ENCODE results near the gene FAM185A. TPM values are rescaled to one million over a fixed set of nuclear protein-coding genes. Genes with fewer than 3 reads are reported as not detected.
"Not testable (repeated sequence)": the region's sequence is repeated elsewhere in the genome, so short reads cannot be mapped to it uniquely, and the experiment has no call there.

Gene FAM185A
- polyA plus RNA-seq, 1 donor: 14.0 TPM

DNA sequence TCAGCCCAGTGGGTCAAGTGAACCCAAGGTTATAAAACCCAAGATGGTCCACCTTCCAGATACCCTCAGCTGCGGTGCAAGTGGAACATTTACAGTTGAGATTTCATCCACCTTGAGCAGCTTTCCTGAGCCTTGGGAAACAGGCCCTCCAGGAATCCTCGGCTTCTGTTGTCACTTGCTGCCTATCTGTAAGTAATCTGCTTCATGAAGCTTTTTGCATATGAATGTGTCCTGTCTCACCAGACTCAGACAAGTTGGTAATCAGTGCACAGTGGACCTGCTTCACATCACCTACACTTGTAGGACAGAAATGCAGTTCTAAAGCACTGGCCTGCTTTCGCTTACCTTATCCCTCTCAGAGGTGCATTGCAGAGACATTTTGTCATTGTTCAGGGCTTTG is 80.3 kb downstream of the FAM185A start:
- DNase-seq: no peak

DNA sequence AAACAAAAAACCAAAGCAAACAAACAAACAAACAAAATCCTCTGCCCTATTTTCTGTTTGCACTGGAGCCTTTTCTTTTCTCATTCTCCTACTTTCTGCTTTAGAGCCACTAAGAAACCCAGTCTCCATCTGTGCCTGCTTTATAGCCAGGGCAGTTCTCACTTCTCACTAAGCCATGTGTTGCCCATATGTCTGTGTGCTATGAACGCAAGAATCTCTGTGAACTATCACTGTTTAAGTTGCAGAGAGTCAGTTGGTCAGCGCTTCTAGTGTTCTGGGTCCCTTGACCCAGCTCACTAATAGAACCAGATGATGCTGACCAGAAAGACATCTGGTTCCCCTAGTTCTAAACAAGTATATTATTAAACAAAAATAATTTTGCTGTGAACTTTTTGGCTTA is 81.4 kb downstream of the FAM185A start:
- no peak for DNase-seq

DNA sequence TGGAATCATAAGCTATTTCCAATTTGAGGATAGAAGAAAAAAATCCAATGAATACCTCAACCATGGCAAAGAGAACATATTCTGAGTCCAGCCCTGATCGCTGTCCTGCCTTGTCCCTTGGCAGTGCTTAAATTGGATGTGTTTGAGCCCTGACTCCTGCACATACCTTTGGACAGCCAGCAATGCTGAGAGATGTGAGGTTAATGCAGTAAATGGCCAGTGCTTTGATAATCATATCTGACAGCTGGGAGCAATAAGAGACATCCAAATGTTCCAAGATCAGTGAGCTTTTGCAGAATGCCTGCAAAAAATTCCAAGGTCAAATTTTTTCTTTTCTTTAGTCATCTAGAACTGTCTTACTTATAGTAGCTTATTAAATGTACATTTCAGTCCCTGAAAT is 83.9 kb downstream of the FAM185A start:
- no peak for DNase-seq

DNA sequence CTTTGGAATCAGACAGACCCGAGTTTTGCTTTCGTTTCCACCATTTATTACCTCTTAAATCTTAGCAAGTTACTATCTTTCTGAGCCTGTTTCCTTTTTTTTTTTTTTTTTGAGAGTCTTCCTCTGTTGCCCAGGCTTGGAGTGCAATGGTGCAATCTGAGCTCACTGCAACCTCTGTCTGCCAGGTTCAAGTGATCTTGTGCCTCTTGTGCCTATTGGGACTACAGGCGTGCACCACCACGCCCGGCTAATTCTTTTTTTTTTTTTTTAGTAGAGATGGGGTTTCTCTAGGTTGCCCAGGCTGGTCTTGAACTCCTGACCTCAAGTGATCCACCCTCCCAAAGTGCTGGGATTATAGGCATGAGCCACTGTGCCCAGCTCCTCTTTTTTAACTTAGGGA is 84.5 kb downstream of the FAM185A start:
- DNase-seq: no peak

DNA sequence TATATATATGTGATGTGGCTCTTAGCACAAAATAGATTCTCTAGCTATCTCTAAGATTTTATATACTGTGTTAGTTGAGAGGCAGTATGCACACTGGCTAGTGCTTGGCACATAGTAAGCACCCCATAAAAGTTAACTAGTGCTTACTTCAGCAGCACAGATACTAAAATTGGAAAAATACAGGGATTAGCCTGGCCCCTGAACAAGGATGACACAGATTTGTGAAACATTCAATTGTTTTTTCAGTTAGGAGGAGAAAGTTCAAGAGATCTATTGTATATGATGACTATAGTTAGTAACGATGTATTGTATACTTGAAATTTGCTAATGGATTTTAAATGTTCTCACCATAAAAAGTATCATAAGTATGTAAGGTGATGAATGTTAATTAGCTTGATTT is 85.7 kb downstream of the FAM185A start:
- no peak for DNase-seq

DNA sequence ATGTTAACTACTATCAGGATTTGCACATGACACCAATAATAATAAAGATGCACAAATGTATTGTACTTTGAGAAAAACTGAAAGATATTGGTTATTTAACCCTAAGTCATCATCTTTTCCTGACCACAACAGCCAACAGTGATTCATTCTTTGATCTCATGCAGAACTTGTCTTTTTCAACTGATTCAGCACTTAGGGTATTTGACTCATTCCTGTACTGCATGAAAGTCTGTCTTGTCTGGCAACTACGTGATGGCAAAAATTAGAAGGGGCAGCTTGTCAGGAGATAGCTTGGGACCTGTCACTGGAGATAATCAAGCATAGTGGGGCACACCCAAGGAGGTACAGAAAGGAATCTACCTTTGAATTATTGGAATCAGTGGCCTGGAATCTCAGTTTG is 86.2 kb downstream of the FAM185A start:
- no peak for DNase-seq

DNA sequence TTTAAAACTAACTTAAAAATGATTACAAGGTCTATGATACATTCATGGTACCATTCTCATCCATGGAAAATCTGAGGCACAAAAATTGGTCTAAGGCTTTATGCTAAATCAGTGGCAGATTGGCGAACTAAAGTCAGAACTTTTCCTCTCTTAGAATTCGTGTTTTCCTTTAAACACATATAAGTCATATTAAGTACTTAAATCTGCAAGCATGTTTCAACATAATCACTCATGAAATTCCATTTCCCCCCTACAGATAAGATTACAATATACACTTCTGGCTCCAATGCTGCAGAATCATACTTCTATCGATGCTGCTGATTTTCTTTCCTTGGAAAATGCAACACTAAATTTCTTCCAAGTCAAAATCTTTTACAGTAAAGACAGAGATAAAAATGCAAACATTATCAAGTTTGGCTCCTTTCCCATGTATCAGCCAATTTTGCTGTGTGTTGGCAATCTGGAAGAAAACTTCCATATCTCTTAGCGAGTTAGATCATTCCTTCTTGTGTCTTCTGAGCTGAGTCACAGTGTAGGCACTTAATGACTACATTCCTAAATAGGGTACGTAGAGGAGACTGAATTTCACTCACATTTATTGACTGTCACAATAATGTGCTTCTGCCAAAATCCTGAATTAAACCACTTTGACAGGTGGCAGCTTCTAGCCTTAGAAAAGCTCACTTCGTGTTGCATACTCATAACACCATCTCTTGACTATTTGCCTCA is 87.6 kb downstream of the FAM185A start:
- no peak for DNase-seq

DNA sequence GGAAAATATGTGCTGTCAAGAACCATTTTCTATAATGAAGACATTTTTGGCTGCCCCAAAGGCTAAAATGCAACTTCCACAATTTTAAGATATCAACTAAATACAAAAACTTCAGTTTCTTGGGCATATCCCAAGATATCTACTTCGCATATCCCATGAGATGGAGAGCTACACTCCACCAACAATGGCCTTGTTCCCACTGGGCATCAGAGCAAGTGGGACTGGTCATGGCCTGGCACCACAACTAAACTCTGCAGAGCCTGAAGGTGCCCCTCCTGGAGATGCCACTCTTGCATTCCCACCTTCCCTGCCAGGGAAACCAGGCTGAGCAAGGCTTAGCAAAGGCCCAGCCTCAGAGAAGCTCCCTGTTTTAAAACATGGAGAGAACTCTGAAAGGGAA is 88.2 kb downstream of the FAM185A start:
- DNase-seq: no peak

DNA sequence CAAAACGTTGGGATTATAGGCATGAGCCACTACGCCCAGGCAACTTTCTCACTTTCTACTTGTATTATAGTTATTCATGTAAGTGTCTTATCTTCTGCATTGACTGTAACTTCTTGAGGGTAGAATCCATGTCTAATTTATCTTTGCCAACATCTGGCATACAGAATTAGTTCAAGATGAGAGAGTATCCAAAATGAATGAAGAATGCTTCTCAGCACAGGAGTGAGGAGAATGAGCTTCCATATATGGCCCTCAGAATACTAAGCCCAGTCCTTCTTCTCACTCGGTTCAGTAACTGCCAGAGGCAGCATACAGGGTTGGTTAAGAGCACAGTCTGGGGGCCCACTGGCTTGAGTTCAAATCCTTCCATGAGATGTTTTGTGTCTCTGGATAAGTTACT is 89.0 kb downstream of the FAM185A start:
- DNase-seq: no peak

DNA sequence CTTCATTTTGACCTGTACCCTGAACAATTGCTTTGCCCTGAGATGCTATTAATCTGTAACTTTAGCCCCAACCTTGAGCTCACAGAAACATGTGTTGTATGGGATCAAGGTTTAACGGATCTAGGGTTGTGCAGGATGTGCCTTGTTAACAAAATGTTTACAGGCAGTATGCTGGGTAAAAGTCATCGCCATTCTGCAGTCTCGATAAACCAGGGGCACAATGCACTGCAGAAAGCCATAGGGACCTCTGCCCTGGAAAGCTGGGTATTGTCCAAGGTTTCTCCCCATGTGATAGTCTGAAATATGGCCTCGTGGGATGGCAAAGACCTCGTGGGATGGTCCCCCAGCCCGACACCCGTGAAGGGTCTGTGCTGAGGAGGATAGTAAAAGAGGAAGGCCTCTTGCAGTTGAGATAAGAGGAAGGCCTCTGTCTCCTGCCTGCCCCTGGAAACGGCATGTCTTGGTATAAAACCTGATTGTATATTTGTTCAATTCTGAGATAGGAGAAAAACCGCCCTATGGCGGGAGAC is 89.8 kb downstream of the FAM185A start:
- not testable (repeated sequence) for DNase-seq

DNA sequence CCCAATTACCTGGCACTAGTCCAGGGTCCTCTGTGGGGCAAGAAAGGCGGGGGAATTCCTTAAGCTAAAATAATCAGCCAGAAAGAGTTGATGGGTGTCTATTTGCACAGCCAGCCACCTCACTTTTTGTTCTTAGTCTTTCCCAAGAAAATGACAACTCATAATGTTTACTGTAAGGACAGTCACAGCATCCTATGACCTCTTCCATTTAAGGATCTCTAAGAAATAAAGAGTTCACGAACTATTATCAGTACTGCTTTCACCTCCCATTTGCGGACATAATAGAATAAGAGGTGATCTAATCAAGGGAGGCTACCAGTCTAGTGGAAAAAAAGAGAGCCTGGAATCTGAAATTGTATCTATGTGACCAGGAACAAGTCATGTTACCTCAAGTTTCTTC is 91.6 kb downstream of the FAM185A start:
- DNase-seq: no peak

DNA sequence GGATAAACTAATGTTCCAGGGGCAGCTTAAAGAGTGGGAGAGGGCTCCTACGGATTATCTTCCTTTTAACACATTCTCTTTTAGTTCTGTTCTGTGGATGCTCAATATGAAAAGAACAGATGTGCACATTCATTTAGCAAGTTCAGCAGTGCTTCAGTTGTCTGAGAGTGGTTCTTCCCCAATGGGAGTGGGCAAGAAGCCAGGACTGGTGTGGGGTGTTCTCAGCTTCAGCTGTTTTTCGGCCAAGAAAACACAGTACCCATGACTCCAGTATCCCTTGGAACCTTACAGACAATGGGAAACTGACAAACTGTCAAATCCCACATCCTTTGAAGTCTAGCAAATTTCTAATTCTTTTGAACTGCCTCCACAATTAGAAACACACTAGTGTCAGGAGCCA is 92.5 kb downstream of the FAM185A start:
- no peak for DNase-seq

DNA sequence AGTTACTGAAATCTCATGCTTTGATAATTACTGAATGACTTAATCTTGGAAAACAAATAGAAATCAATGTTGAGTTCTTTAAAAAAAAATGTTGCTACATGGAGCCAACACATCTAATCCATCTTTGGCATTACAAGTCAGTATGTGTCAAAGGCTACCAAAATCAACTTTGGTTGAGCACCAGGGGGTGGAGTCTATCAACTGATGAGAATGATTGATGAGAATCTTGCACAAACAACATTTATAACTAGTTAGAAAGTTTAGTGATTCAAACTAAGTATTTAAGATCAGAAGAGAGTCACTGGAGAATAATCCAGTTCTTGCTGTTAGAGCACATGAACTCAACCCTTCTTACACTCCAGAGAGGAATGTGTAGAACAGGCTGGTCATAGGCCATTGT is 93.5 kb downstream of the FAM185A start:
- no peak for DNase-seq

DNA sequence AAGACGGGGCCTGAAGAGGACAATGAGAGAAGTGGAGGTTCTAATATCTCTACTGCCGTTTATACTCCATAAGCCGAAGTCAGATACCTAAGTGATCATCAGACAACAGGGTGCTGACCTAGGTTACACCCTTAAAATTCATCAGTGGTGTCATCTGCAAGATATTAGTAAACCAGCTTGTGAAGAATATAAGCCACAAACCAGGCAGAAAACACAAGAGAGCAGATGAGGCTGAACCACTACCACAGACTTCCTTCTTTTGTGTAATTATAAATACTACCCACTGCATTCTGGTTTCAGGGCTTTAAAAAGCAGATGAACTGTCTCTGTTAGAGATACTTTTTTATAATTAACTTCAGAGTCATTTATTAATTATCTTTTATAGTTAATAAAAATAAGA is 95.1 kb downstream of the FAM185A start:
- DNase-seq: no peak

DNA sequence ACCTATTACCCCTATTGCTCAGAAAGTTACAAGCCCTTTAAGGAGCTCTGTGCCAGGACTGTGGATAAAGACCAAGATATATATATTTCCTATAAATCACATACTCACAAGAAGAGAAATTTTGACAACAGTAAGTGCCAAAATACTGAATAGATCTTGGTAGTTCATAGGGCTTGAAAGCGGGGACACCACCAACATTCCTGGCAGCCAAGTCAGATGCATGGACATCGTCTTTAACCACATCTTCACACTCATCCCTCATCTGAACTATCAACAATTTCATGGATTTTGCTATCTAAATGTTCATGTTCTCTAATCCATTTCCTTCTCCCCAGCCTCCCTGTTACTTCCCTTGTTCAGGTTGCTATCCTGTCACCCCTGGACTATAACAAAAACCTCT is 96.5 kb downstream of the FAM185A start:
- DNase-seq: no peak

DNA sequence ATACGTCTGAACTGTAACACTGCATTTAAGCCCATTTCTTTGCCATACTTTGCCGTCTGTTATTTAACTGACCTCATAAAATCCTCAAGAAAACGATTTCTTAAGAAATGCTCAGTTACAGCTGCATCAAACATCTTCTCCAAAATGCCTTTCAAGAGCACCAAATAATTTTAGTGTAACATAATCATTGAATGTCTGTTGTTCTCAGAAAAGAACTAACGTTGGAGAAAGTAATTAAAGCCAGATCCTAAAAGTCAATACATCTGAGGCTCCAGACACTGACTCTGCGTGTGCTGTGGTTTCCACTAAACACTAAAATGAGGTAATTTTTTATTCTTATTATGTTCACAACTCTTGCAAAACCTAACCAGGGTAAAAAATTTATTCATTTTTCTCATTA is 100.3 kb downstream of the FAM185A start:
- no peak for DNase-seq

DNA sequence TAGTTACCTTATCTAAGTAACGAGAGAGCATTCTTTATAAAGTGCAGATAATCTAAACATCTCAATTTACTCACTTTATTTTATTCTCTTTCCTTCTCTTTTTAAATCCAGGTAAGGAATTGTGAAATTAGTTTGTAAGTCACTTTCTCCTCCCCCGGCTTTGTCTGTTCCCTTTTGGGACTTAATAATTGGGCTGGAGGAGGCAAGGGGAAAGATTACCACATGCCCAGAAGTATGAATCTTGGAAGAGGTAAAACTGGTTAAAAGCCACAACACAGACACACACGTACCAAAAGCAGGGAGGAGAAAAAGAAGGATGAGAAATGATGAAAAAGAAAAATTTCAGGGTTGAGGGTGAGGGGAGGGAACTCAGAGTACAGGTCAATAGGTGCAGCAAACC is 100.7 kb downstream of the FAM185A start:
- no peak for DNase-seq

DNA sequence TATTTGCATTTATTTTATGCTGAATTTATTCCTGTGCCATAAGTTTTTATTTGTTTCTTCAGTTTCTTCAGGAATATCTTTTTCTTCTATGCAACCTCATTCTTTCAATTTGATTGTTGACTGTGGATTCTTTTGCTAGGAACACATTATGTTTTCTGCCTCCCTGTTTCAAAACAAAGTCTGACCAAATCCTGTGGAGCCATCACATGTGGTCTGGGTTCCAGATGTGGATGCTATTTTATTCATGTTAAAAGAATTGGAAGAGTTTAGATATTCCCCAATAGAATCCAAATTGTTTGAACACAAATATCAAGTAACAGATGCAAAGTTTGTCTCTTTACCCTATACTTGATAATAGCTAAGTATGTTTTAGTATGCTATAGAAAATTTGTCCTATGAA is 107.2 kb downstream of the FAM185A start:
- DNase-seq: no peak

Other genes with a start within 250 kb of the FAM185A start
- gene RASA4B, start 231.2 kb upstream of the FAM185A start, polyA plus RNA-seq (ENCODE audit: insufficient read length): 8.6 TPM
- 18.5 TPM for gene UPK3BL2, start 205.3 kb upstream of the FAM185A start, polyA plus RNA-seq (ENCODE audit: insufficient read length)
- gene SPDYE2, start 197.8 kb upstream of the FAM185A start, polyA plus RNA-seq (ENCODE audit: insufficient read length): 14.8 TPM
- gene POLR2J3, start 176.4 kb upstream of the FAM185A start, polyA plus RNA-seq (ENCODE audit: insufficient read length): 91.1 TPM
- 38.8 TPM for gene RASA4, start 132.2 kb upstream of the FAM185A start, polyA plus RNA-seq (ENCODE audit: insufficient read length)
- 23.5 TPM for gene UPK3BL1, start 106.2 kb upstream of the FAM185A start, polyA plus RNA-seq (ENCODE audit: insufficient read length)
- gene SPDYE2B, start 98.7 kb upstream of the FAM185A start, polyA plus RNA-seq (ENCODE audit: insufficient read length): 3.8 TPM
- 4.4 TPM for gene POLR2J2, start 77.3 kb upstream of the FAM185A start, polyA plus RNA-seq (ENCODE audit: insufficient read length)
- gene LRRC17, start 164.0 kb downstream of the FAM185A start, polyA plus RNA-seq (ENCODE audit: insufficient read length): 73.0 TPM

All from left kidney (tissue), 2 donors.